ENCODE measurements around the gene CRELD1.
"Not testable (repeated sequence)": the region's sequence is repeated elsewhere in the genome, so short reads cannot be mapped to it uniquely, and the experiment has no call there.

Gene CRELD1

GRCh38 chr3:9933561-9934234, at the start of gene CRELD1:
Gene CRELD1 (plus strand): TSS chr3:9933834. CDS start chr3:9934439, 605 bp downstream.
- peak; percentile 84 for DNase-seq

GRCh38 chr3:9884555-9885165, 49.0 kb upstream of the CRELD1 start:
- peak; percentile 88 for DNase-seq

- DNase-seq = no peak
Observed at GRCh38 chr3:9886328-9886727, 47.3 kb upstream of the CRELD1 start.

DNA sequence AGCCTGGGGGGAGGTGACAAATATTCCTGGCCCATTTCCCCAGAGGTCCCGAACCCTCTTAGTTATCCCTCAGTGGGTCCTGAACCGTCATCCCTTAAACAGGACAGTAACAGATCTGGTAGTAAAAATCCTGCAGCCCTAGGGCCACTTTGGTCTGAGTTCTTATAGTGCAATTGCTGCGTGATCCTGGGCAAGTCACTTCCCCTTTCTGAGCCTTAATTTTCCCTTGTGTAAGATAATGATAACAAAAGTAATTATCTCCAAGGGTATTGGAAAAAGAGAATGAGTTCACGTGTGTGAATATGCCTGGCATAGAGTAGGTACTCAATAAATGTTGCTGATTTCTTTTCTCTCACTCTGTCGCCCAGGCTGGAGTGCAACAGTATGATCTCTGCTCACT, 46.2 kb upstream of the CRELD1 start:
- no peak for DNase-seq

GRCh38 chr3:9888540-9888939, 45.1 kb upstream of the CRELD1 start:
- DNase-seq = no peak

GRCh38 chr3:9889405-9889804, 44.2 kb upstream of the CRELD1 start:
- no peak for DNase-seq

DNA sequence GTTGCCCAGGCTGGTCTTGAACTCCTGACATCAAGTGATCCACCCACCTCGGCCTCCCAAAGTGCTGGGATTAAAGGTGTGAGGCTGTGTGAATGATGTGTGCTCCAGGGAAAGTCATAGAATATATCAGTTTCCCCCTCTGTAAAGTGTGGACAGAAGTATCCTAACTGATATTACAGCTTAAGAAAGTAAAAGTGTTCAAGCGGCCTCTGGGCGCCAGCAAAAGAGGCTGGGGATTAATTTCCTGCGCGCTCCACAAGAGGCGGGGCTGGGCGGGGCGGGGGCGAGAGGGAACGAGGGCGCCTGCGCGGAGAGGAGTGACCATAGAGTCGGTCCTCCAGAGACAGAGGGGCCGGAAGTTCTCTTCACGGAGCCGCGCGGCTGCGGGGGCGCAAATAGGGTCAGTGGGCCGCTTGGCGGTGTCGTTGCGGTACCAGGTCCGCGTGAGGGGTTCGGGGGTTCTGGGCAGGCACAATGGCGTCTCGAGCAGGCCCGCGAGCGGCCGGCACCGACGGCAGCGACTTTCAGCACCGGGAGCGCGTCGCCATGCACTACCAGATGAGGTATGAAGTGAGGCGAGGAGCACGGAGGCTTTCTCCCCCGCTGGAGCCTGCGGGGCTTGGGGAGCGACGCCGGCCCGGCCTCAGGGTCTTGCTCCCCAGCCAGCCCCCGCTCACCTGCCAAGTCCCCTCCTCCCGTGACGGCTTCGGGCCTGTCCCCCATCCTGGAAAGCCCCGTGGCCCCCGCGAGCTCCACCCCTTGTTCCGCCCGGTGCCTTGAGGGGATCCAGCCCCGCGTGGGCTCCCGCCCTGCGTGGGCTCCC, 43.2 kb upstream of the CRELD1 start, which contains the start of gene JAGN1:
Gene JAGN1 (plus strand): TSS at position 362 of the 823 bp plus-strand sequence. CDS start 113 bp downstream, at position 475.
- peak; percentile 86 for DNase-seq

DNA sequence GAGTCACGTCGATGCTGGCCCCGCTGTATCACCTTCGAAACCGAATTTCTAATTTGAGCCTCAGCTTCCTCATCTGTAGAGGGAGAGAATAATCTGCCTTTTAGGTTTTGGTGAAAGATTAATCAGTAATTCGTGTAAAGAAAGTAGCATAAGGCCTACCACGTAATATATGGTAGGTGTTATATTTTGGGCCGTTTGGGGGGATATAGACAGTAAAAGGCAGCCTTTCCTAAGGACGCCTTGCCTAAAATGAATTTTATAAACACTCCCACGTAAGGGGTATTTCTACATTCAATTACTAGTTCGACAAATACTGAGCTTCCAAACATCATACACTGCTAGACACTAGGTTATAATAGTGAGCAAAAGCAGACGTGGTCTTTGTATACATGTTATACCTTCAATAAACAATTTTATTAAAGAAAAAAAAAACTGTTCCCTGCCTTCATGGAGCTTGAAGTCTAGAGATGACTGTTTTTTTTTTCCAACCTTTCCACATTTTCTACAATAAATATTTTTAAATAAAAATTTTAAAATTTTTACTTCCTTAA, 42.5 kb upstream of the CRELD1 start:
- no peak for DNase-seq

GRCh38 chr3:9893739-9894138, 39.9 kb upstream of the CRELD1 start:
- DNase-seq = no peak

GRCh38 chr3:9895715-9896114, 37.9 kb upstream of the CRELD1 start:
- DNase-seq = not testable (repeated sequence)

DNA sequence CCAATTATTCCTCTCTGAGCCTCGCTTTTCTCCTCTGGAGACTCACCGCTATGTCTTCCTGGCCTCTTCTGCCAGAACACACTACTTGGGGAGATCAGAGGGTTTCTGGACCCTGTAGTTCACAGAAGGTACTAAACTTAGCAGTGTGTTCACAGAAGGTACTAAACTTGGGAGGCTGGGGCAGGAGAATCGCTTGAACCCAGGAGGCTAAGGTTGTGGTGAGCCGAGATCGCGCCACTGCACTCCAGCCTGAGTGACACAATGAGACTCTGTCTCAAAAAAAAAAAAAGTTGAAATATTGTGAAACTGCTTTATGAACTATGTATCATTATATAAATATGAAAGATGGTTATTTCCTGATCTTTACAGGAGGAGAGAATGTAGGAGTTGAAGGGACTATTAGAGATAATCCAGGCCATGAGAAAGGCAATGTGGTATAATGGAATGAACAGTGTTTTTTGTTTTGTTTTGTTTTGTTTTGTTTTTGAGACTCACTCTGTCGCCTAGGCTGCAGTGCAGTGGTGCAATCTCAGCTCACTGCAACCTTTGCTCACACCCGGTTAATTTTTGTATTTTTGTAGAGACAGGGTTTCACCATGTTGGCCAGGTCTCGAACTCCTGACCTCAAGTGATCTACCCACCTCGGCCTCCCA, 36.8 kb upstream of the CRELD1 start:
- DNase-seq = not testable (repeated sequence)

DNA sequence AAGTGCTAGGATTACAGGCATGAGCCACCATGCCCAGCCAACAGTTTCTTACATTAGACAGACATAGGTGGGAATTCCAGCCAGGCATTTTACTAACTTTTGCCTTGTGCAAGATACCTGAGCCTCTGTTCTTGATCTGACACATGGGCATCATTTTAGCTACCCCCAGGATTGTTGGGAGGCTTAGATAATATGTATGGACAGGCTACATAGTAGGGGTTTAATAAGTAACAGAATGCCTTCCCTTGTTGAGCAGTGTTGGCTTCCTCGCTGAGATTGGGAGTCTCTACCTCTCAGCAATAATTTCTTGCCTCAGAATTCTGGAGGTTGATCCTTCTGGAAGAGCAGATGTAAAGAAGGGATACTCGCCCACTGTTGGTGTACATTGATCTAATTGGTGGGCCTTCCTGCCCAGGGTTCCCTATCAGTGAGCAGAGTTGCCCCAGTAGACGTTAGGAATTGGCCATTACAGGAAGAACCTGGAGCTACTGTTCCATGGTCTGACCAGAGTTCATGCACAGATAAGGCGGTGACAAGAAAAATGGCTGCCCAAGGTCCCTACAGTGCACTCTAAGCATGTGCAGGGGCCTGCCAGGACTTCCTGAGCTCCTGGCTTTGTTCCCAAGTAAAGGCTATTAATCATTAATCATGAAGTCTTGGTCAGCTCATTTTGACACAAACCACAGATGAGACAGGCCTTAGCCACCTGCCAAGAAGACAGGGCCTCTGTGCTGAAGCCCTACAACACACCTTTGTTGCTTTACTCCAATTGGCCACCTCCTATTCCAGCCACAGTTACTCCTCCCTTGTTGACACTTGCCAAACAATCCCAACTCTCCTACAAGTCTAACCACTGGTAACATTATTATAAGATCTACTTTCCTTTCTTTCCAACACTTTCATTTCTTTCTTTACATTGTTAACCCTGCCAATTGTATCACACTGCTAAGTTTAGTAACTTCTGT, 35.9 kb upstream of the CRELD1 start:
- peak; percentile 60 for DNase-seq

DNA sequence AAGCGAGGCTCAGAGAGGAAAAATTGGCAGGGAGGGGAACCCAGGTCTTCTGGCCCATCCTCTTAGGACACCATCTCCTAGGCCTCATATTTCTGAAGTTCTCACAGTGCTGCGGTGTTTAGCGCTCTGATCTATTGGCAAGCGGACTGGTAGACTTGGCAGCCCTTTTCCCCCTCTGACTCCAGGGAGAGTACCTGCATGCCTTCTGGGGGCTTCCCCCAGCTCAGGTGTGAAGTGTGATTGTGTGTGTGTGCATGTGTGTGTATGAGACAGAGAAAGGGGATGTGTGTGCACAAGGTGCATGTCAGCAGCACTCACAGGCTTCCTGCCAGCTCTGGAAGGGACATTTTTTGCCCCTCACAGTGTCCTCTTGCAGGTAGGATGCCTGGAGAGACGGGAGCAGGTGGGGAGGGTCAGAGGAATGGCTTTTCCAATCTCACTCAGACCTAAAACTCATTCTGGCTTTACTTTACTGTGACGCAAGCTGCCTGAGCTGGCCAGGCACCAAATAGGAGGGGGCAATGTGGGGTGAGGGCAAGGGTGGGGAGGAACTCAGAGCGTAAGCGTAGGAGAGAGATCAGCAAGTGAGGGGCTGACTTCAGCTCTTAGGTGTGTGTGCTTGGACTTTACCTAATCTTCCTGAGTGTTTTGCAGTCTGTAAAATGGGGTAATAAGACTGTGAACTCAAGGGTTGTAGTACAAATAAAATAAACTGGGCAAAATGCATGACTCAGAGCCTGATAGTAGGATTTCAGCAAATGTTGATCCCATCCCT, 35.0 kb upstream of the CRELD1 start:
- DNase-seq = no peak

GRCh38 chr3:9899289-9899791, 34.3 kb upstream of the CRELD1 start:
- no peak for DNase-seq

DNA sequence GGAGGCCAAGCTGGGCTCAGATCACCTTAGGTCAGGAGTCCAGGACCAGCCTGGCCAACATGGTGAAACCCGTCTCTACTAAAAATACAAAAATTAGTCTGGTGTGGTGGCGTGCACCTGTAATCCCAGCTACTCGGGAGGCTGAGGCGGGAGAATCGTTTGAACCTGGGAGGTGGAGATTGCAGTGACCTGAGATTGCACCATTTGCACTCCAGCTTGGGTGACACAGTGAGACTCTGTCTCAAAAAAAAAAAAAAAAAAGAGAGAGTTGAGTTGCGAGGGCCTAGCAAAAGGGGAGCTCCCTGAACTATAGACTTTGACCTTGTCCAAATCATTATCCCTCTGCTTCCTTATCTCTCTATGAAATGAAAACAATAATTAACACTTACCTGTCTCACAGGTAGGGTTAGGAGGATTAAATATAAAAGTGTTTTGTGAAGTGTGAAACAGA, 32.6 kb upstream of the CRELD1 start:
- DNase-seq = not testable (repeated sequence)

DNA sequence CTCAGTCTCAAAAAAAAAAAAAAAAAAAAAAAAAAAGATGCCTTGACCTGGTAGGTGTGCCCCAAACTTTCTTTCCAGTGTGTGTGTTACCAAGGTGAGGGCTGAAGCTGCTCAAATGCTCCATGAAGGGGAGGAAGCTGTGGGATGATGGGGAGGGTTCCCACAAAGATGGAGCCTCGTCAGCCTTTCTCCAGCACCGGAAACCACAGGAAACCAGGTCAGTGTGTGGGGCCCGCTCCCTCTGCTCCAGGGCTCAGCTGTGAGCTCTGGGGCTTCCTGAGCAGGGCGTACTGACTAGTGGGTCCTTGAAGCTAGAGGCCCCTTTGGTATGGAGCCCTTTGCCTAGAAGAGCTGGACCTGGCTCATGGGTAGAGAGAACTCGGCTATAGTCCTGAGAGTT, 31.7 kb upstream of the CRELD1 start:
- no peak for DNase-seq

DNA sequence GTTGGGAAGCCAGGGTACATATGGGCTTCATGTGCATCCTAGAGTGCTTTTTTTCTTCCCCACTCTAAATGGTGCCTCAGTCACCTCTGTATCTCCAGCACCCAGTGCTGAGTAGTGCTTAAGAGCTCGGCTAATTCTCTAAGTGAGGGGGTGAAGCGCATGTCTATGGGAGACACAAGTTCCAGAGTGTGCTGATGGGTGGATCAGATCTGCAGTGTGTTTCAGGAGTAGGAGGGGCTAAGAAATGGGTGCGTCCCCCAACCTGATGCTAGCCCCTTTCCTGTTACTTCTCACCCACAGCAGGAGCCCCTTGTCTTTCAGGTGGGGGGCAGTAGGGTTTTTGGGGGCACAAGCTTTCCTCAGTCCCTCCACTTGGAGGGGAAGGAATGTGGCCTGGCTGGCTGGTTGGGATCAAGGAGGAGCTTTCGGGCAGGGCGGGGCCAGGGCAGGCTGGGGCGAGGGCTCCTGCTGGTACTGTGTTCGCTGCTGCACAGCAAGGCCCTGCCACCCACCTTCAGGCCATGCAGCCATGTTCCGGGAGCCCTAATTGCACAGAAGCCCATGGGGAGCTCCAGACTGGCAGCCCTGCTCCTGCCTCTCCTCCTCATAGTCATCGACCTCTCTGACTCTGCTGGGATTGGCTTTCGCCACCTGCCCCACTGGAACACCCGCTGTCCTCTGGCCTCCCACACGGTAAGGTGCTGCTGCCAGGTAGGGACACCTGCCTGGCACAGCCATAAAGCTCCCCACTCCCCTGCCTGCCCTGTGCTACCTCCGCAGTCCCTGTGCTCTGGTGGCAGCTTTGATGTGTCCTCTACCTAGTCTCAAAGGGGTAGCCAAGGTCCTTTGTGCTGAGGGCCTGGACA, 31.0 kb upstream of the CRELD1 start, which contains the start of gene IL17RE:
Gene IL17RE (plus strand): TSS at position 477 of the 866 bp plus-strand sequence. CDS start 85 bp downstream, at position 562.
- no peak for DNase-seq

DNA sequence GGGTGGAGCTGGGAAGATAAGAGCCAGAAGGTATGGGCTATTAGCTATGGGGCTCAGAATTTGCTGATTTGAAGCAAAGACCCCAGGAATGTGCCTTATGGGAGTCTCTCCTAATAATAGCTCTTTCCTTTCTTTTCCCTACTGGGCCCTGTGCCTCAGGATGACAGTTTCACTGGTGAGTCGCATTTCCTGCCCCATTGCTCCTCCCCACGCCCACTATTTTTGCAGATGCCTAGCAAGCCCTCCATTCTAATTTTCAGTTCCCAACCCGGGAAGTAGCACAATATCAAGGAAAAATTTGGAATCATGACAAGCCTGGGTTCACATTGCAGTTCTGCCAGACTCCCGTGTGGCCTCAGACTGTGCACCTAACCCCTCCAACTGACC, 30.4 kb upstream of the CRELD1 start:
- peak; percentile 69 for DNase-seq

GRCh38 chr3:9903904-9904303, 29.7 kb upstream of the CRELD1 start:
- no peak for DNase-seq
